Astrocyte of the spinal cord (primary cell): ENCODE data around the gene TRAPPC10.

Experiments
- DNase-seq: peaks from one replicate; pipeline ENCODE4 v3.0.0; 2011; ENCODE audit warnings: low read depth, low spot score
- H3K4me3 ChIP-seq: 2 replicates; pipeline ENCODE4 v1.5.1; 2011; ENCODE audit warnings: low read depth, mild to moderate bottlenecking, low read length, moderate library complexity
- CTCF ChIP-seq: IDR thresholded peaks from 2 replicates; pipeline ENCODE4 v1.5.1; 2012; ENCODE audit warnings: low read depth, mild to moderate bottlenecking, low read length, inconsistent platforms
- in situ Hi-C: cut with HindIII; loops from 2 replicates; pipeline ENCODE4 v1.10.0; 2017; ENCODE audit warnings: low sequenced_read_pairs

TRAPPC10 gene

GRCh38 chr21:44018813-44019567, 6.9 kb downstream of the TRAPPC10 start:
- no peak for DNase-seq
- no peak for TF ChIP-seq CTCF
- in situ Hi-C loops, result no loop called here
- no peak overlapping the region for H3K4me3 ChIP-seq

- no peak for DNase-seq
- H3K4me3 ChIP-seq, result no peak overlapping the region
- TF ChIP-seq CTCF, result no peak
- in situ Hi-C loops, result no loop called here
Observed at GRCh38 chr21:44019568-44019958, 7.5 kb downstream of the TRAPPC10 start.

- DNase-seq, result no peak
- H3K4me3 ChIP-seq, result no peak overlapping the region
- in situ Hi-C loops, result no loop called here
- no peak for TF ChIP-seq CTCF
Observed at GRCh38 chr21:44020551-44020950, 8.4 kb downstream of the TRAPPC10 start.

GRCh38 chr21:44021064-44021463, 9.0 kb downstream of the TRAPPC10 start:
- H3K4me3 ChIP-seq, result no peak overlapping the region
- DNase-seq, result no peak
- TF ChIP-seq CTCF, result no peak
- in situ Hi-C loops, result no loop called here

- TF ChIP-seq CTCF, result no peak
- no peak overlapping the region for H3K4me3 ChIP-seq
- in situ Hi-C loops, result no loop called here
- DNase-seq, result no peak
Observed at GRCh38 chr21:44024257-44024656, 12.1 kb downstream of the TRAPPC10 start.

GRCh38 chr21:44024887-44025353, 12.8 kb downstream of the TRAPPC10 start:
- peak; percentile 18 for TF ChIP-seq CTCF
- peak; percentile 80 for DNase-seq
- in situ Hi-C loops, result no loop called here
- no peak overlapping the region for H3K4me3 ChIP-seq
